Right lobe of liver (tissue), 4 donors: Measurements from ENCODE around the gene FLT1.

Experiments used
- POLR2A ChIP-seq: fragments of 450-650 bp; IDR thresholded peaks from one replicate; pipeline ENCODE4 v1.6.1; 2017; ENCODE audit warnings: antibody characterized with exemption, mild to moderate bottlenecking
- TF ChIP-seq, protein P1 (sequence below), 4 donors: fragments of 200-600 bp in 3 of 4; fragments of 450-650 bp in 1 of 4; IDR thresholded peaks; one replicate each; pipeline versions ENCODE4 v1.5.1 to v1.8.0; 2016 to 2022; ENCODE audit warnings: antibody characterized with exemption in 4 of 4, mild to moderate bottlenecking in 2 of 4
- donor health status: DM: no; HTN: no; CAD: no.
- donor health status: DM: no; HTN: no; CAD: no.
- donor health status: DM: no; HTN: yes; CAD: no.

GRCh38 chr13:28494504-28494777 is 487 bp downstream of the FLT1 start:
- TF ChIP-seq, protein P1, sequence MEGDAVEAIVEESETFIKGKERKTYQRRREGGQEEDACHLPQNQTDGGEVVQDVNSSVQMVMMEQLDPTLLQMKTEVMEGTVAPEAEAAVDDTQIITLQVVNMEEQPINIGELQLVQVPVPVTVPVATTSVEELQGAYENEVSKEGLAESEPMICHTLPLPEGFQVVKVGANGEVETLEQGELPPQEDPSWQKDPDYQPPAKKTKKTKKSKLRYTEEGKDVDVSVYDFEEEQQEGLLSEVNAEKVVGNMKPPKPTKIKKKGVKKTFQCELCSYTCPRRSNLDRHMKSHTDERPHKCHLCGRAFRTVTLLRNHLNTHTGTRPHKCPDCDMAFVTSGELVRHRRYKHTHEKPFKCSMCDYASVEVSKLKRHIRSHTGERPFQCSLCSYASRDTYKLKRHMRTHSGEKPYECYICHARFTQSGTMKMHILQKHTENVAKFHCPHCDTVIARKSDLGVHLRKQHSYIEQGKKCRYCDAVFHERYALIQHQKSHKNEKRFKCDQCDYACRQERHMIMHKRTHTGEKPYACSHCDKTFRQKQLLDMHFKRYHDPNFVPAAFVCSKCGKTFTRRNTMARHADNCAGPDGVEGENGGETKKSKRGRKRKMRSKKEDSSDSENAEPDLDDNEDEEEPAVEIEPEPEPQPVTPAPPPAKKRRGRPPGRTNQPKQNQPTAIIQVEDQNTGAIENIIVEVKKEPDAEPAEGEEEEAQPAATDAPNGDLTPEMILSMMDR (IDR thresholded peaks at IDR 0.05): no peak
- no peak for TF ChIP-seq POLR2A
